Uterus (tissue), 2 donors: ENCODE results near the gene SMPDL3A.

Experiments used
- CTCF ChIP-seq, 4 experiments: fragments of 200-600 bp in 2 of 4; fragments of 450-650 bp in 2 of 4; sonication (generic) in 2 of 4; IDR thresholded peaks; one replicate each; pipeline ENCODE4 v1.5.1; 2016 to 2019; ENCODE audit warnings: antibody characterized with exemption in 4 of 4, mild to moderate bottlenecking in 2 of 4, moderate library complexity in 1 of 4
- POLR2A ChIP-seq, 2 donors: fragments of 450-650 bp; IDR thresholded peaks; one replicate each; pipeline ENCODE4 v1.6.1; 2016; ENCODE audit warnings: antibody characterized with exemption in 2 of 2, mild to moderate bottlenecking in 1 of 2, moderate library complexity in 1 of 2

- TF ChIP-seq CTCF (IDR thresholded peaks at IDR 0.05) (no peak), POLR2A (IDR thresholded peaks at IDR 0.05) (no peak)
These were observed 64.4 kb downstream of the SMPDL3A start for GRCh38 chr6:122853259-122853995.
